Chondrocyte (in vitro differentiated cells): ENCODE data around the gene PTPN11. TPM values are rescaled to one million over a fixed set of nuclear protein-coding genes. Genes with fewer than 3 reads are reported as not detected.

Experiments
- DNase-seq: peaks from one replicate; pipeline ENCODE4 v3.0.0; 2021; ENCODE audit warnings: mixed read lengths, low spot score
- H3K27ac Mint-ChIP-seq: one replicate; pipeline ENCODE4 v1.8.0; 2021; ENCODE audit warnings: mild to moderate bottlenecking, moderate library complexity, mixed read lengths; ENCODE audit not compliant: unreplicated experiment
- H3K27me3 Mint-ChIP-seq: 2 replicates; pipeline ENCODE4 v1.8.0; 2021; ENCODE audit warnings: low read depth, mixed read lengths
- H3K36me3 Mint-ChIP-seq: 2 replicates; pipeline ENCODE4 v1.8.0; 2021; ENCODE audit warnings: low read depth, mixed read lengths
- H3K4me1 Mint-ChIP-seq: 2 replicates; pipeline ENCODE4 v1.8.0; 2021; ENCODE audit warnings: low read depth, mild to moderate bottlenecking, mixed read lengths
- H3K4me3 Mint-ChIP-seq: one replicate; pipeline ENCODE4 v1.8.0; 2021; ENCODE audit warnings: mild to moderate bottlenecking, moderate library complexity, mixed read lengths; ENCODE audit not compliant: unreplicated experiment
- H3K9me3 Mint-ChIP-seq: 2 replicates; pipeline ENCODE4 v1.8.0; 2021; ENCODE audit warnings: low read depth, mixed read lengths
- CTCF ChIP-seq: fragments of 200-600 bp; sonication (generic); IDR thresholded peaks from 2 replicates; pipeline ENCODE4 v1.5.0; 2021; ENCODE audit warnings: antibody characterized with exemption, mild to moderate bottlenecking, moderate library complexity
- total RNA-seq: library from RNA; stranded (reverse); gene quantifications from 3 replicates; pipeline ENCODE4 v1.2.1, GENCODE V29; 2021

Gene PTPN11
- total RNA-seq, 1 donor from 2014 or later = 141 TPM

GRCh38 chr12:112458330-112458729 is 39.6 kb downstream of the PTPN11 start:
- TF ChIP-seq CTCF = no peak
- H3K27ac Mint-ChIP-seq = no peak overlapping the region
- no peak overlapping the region for H3K4me3 Mint-ChIP-seq
- no peak for DNase-seq
- H3K27me3 Mint-ChIP-seq = no peaks in the 10 kb centered on the region
- H3K36me3 Mint-ChIP-seq = peaks cover 25% of the 10 kb centered on the region
- no peaks in the 10 kb centered on the region for H3K4me1 Mint-ChIP-seq
- no peaks in the 10 kb centered on the region for H3K9me3 Mint-ChIP-seq

GRCh38 chr12:112458751-112459150 is 40.0 kb downstream of the PTPN11 start:
- Mint-ChIP-seq H3K4me1 (no peaks in the 10 kb centered on the region), H3K9me3 (no peaks in the 10 kb centered on the region), H3K27ac (no peak overlapping the region), H3K27me3 (no peaks in the 10 kb centered on the region), H3K4me3 (no peak overlapping the region), H3K36me3 (peaks cover 24% of the 10 kb centered on the region)
- DNase-seq = no peak
- no peak for TF ChIP-seq CTCF

- H3K27me3 Mint-ChIP-seq = no peaks in the 10 kb centered on the region
- H3K9me3 Mint-ChIP-seq = no peaks in the 10 kb centered on the region
- DNase-seq = no peak
- no peak overlapping the region for H3K4me3 Mint-ChIP-seq
- no peak for TF ChIP-seq CTCF
- no peak overlapping the region for H3K27ac Mint-ChIP-seq
- no peaks in the 10 kb centered on the region for H3K4me1 Mint-ChIP-seq
- peaks cover 18% of the 10 kb centered on the region for H3K36me3 Mint-ChIP-seq
These were observed 44.7 kb downstream of the PTPN11 start for GRCh38 chr12:112463478-112463877.

- Mint-ChIP-seq H3K27ac (no peak overlapping the region), H3K27me3 (no peaks in the 10 kb centered on the region), H3K4me3 (no peak overlapping the region), H3K9me3 (no peaks in the 10 kb centered on the region), H3K4me1 (no peaks in the 10 kb centered on the region), H3K36me3 (peaks cover 15% of the 10 kb centered on the region)
- DNase-seq = no peak
- no peak for TF ChIP-seq CTCF
These were observed 45.9 kb downstream of the PTPN11 start for GRCh38 chr12:112464605-112465004.

GRCh38 chr12:112466011-112466422 is 47.3 kb downstream of the PTPN11 start:
- TF ChIP-seq CTCF = no peak
- Mint-ChIP-seq H3K4me1 (no peaks in the 10 kb centered on the region), H3K9me3 (no peaks in the 10 kb centered on the region), H3K36me3 (peaks cover 11% of the 10 kb centered on the region), H3K4me3 (no peak overlapping the region), H3K27me3 (no peaks in the 10 kb centered on the region), H3K27ac (no peak overlapping the region)
- no peak for DNase-seq
